ENCODE data around the gene TIGAR.

TIGAR gene

DNA sequence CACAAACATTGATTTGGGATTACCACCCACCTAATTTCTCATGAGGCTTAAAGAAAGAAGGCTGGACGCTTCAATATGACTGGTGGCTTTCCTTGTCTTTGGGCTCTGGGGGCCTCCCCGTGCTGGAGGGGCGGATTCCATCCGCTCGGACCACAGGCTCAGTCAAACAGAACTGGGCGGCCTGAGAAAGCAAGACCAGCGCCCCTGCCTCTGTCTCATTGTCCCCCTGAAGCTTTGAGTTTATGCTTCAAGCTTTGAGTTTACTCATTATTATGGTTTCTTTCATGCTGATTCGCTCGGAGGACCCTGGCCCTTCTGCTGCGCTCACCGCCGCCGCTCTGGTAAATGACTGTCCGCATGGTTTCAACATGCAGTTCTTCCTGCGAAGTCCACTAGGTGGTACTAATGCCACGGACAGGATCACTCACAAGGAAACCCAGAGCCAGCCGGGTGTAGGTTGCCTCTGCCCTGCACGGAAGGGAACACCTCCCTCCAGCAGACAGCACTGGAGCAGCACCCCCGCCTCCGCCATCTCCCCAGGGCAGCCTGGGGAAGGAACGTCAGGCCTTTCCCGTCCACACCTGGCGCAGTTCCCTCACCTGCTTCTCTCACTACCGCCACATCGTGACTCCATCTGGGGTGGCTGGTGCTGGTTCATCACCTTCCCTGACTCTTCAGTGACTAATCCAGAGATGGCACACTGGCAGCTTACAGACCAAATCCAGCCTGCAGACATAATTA, 13.2 kb upstream of the TIGAR start:
- DNase-seq: no peak

- no peak for DNase-seq
Measured at GRCh38 chr12:4308334-4308950, 12.6 kb upstream of the TIGAR start.

DNA sequence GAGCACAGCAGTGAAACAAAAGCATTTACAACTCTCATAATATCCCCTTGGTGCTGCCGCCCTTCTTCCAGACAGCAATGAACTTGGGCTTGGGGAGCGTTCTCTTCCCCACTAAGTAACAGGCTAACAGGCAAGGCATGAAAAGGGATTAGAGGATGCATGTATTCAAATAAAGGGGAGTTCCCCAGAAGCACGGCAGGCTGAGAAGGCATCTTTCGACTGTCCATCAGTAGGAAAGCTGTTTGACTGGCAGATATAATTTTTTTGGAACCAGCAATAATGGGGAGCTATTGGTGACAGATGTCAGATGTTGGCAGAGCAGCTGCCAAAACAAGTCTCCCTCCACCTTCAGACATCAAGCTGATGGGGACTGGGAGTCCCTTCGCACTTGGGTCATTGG, 9.2 kb upstream of the TIGAR start:
- DNase-seq: no peak

GRCh38 chr12:4312251-4312650, 8.8 kb upstream of the TIGAR start:
- no peak for DNase-seq

DNA sequence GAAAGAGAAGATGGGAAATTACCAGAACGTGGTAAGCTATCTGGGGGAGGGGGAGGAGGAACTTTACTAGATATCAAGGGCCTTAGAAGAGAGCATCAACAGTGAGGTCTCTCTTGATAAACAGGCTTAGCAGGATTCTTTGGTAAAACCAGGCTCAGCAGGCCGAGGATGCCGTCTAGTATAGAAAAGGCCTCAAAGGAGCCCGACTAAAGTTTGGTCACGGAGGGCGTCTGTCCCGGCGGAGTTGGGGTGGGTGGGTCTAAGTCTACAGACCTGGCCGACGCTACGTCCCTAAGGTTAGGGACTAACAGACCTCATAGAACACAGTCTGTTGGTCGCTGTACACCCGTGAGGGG, 538 bp upstream of the TIGAR start:
- no peak for DNase-seq

- no peak for DNase-seq
Measured at GRCh38 chr12:4322726-4323125, 1.7 kb downstream of the TIGAR start.

GRCh38 chr12:4323396-4323795, 2.4 kb downstream of the TIGAR start:
- DNase-seq: no peak

DNA sequence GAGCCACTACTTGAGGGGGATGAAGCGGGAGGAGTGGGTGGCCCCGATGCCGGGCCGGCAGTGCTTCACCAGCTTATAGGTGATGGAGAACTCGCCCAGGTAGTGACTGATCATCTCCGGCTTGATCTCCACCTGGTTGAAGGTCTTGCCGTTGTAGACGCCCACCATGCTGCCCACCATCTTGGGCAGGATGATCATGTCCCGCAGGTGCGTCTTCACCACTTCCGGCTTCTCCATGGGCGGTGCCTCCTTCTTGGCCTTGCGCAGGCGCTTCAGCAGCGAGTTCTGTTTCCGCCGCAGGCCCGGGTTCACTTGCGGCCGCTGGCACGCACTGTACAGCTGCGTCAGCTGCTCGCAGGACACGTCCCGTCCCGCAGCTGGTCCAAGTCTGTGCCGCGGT, 3.4 kb downstream of the TIGAR start:
- no peak for DNase-seq

DNA sequence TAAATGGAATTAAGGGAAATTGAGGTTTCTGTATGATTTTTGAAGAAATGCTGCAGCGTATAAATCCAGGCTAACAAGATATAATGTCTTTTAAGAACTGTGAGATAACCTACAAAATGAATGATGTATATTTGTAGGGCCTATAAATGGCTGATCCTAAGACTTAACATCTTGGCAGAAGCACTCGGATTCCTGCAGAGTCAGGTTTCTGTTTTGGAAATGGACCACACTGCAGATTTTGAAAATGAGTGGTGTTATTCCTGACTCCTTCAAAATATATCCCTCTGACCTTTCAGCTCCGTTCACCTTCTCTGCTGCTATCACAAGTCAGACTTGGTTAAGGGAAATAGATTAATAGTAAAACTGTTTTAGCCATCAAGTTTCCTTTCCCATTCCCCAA, 5.0 kb downstream of the TIGAR start:
- DNase-seq: no peak

DNA sequence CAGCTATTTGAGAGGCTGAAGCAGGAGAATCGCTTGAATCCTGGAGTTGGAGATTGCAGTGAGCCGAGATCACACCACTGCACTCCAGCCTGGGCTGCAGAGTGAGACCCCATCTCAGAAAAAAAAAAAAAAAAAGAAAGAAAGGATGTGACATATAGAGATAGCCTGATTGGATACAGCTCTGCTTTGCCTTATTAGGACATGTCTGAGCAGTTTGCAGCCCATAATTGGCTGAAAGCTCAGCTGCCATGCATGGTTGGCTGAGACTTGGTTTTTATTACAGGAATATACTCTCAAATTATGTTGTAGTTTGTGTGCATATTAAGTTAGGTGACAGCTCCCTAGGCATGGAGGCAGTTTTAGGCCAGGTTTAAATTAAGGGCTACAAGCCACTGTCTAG, 6.3 kb downstream of the TIGAR start:
- DNase-seq: no peak

DNA sequence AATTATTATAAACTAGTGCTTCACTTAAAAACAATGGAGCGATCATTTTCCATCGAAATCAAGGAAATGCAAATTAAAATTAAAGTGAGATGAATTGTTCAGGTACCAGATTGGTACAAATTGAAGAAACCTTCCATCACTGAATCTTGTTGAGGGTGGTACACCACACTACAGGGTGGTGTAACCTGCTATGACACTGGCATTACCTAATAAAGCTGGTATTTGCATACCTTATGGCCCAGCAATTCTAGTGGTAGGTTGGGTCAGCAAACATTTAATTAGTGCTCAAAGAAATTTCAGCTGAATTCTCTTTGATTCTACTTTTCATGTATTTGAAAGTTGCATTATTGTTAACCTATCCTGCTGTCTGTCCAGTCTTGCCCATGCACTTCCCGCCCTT, 9.2 kb downstream of the TIGAR start:
- no peak for DNase-seq

- no peak for DNase-seq
Measured at GRCh38 chr12:4331221-4331620, 10.2 kb downstream of the TIGAR start.

GRCh38 chr12:4331842-4332241, 10.8 kb downstream of the TIGAR start:
- DNase-seq: no peak

- no peak for DNase-seq
Measured at GRCh38 chr12:4346931-4347330, 25.9 kb downstream of the TIGAR start.

DNA sequence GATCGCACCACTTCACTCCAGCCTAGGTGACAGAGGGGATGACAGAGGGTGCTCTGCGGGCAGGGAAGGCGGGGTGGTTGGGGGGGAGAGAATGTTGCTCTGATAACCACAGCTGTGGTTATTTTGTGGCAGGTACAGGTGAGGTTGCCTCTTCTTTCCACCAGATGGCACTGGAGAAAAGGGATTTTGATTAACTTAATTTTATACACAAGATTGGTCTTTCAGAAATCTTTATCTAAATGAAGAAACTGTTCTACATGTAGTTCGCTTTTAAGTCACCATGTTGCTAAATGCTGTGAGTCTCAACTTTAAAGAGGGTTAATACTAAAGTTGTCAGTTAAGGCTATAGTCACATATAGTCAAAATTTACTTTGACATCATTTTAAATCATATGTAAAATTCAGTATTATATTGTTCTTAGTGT, 32.8 kb downstream of the TIGAR start:
- peak; percentile 25 to 45 for DNase-seq

DNA sequence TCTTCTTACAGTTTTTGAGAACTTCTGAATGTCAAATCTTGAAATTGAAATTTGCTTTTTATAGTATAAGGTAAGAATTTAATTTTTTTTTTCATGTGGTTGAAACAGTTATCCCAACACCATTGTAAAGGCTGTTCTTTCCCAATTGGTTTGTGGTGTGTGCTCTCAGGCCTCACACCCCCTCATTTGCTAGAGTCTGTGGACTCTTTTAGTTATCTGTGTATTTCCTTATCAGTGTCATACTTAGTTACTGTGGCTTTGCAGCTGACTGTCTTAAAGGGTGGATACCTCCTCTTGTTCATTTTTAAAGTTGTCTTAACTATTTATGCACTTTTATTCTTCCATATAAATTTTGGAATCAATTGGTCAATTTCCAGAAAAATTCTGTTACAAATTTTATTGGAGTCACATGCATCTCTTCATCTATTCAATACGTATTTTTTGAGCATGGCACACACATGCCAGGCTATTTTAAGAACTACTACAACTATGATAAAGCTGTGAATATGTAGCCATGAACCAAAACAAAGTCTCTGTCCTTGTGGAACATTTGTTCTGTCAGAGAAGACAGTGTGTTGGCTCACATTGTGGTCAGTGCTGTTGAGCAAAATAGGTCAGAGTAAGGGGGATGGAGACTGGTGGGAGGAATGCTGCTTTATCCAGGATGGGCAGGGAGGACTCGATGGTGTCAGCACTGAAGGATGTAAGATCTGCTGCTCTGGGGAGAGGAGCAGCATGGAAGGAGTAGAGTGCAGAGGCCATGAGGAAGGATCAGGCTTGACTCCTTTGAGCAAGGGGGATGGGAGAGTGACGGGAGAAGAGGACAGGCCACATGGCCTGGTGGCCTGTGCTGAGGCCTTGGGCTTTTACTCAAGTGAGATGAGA, 34.4 kb downstream of the TIGAR start:
- no peak for DNase-seq

DNA sequence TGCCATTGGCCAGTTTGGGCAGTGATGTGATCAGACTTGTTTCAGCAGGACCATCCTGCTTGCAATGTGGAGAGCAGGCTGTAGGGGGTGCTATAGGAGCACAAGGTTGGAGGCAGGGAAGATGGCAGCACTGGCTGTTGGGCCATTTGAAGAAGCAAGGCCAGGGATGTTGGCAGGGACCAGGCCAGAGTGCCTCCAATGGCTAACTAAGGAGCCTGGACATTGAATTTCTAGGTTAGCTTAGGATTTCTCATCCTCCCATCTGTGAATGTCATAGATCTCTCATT, 35.0 kb downstream of the TIGAR start:
- DNase-seq: peak; percentile 83 to 84

- no peak for DNase-seq
Measured at GRCh38 chr12:4366090-4366489, 45.1 kb downstream of the TIGAR start.

DNA sequence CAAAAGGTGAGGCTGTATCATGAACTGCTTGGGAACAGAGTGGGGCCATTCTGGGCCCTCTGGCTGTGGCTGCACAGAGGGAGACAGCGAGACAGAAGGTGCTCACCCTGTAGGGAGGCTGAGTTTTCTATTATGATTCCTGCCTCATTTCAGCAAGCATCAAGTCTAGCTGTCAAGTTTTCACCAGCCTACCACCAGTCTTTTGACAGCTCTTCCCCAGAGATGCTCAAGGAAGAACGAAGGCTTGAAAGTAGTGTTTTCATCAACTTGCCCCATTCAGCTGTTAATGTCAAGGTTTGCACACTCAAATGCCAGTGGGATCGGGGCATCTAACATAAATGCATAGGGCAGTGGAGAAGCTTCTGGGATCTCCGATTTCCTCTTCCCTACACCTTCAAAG, 48.5 kb downstream of the TIGAR start:
- DNase-seq: no peak

DNA sequence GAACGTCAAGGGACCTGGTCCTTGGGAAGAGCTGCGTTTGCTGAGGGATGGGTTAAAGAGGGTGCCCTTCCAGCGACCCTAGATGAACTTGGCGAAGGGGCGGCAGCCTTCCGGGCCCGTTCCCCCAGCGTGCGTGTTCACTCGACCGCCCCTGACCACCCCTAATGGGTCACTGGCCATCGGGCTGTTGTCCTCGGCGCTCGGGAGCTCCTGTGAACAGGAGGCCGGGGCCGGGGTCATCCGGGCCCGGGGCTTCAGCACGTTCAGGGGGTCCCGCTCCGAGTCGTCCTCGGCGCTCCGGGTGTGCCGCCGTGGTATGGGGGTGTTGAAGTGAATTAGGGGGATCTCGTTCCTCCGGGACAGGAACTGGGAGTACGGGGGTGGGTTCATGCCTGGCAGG, 49.3 kb downstream of the TIGAR start:
- no peak for DNase-seq

- no peak for DNase-seq
Measured at GRCh38 chr12:4372653-4373052, 51.6 kb downstream of the TIGAR start.

DNA sequence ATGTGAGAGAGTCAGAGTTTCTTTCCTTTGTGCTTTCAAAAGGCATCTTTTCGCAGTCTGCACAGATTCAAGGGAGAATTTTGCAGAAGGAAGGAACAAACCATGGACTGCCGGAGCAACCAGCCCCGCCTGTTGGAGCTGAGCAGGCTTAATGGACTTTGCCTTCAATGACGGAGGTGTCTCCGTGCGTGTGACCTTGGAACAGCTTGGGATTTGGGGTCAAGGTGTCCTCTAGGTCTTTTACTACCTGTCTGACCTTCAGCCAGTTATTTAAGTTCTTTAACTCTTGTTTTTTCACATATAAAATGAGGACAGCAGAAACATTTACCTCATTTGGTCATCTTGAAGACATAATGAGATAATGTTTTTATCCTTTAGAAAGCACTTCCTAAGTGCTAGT, 54.4 kb downstream of the TIGAR start:
- no peak for DNase-seq

DNA sequence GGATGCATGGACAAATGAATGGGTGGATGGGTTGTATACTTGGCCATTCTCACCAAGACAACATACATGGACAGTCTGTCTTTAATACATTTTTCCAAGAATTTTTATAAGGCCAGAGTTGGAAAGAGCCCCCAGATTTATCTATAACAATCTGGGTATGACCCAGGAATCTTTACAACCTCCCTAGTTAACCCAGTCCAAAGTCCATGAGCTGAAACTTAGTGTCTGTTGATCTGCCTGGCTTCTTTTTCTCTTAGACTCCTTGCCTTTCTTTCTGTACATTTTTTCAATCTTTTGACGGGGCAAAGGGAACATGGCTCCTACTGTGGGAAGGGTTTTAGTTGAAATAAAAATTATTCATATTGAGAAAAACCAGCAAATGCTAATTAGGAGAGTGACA, 57.8 kb downstream of the TIGAR start:
- no peak for DNase-seq

- DNase-seq: no peak
Measured at GRCh38 chr12:4379405-4379804, 58.4 kb downstream of the TIGAR start, which contains the start of gene FGF23. FGF23 (minus strand) TSS chr12:4379712; CDS start chr12:4379582, 130 bp downstream.

Data from activated T-cell treated with anti-CD3 and anti-CD28 coated beads, Interleukin-2, amount 50 U/mL, for 48 hours (primary cell).